Measurements from ENCODE around the gene BCL7A.

The BCL7A gene

DNA sequence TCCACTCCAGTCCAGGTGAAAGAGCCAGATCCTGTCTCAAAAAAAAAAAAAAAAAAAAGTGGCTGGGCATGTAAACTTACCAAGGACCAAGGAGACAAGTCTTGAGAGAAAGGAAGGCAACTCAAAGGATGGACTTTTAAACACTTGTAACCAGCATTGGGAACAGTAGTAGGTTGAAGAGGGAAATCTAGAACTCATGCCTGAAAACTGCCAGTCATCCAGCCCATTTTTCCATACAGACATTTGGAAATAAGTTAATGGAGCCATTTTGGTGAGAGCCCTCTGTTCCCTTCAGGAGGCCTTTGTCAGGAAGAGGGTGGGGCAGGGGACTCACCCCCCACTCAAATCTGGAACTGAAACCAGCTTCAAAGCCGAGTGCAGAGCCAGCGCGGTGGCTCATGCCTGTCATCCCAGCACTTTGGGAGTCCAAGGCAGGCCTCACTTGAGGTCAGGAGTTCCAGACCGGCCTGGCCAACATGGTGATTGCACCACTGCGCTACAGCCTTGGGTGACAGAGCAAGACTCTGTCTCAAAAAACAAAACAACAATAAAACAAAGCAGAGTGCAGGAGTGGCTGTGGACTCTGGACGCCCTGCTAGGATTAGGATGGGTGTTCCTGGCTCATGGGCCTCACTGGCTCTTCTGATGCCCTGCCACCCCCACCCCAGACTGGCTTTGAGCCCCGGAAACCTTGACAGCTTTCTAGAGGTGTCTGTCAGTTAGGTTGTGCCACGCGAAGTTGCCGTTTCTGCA is 55.2 kb downstream of the BCL7A start:
- DNase-seq (ENCODE audit: low read depth in 2 of 2), result no peak

- DNase-seq (ENCODE audit: low read depth in 2 of 2), result peak; percentile 82 to 83
These were observed 56.7 kb downstream of the BCL7A start, which contains the start of gene MLXIP for GRCh38 chr12:122078141-122079032. Gene MLXIP (plus strand): TSS chr12:122078756. CDS start chr12:122078854, 98 bp downstream.

DNA sequence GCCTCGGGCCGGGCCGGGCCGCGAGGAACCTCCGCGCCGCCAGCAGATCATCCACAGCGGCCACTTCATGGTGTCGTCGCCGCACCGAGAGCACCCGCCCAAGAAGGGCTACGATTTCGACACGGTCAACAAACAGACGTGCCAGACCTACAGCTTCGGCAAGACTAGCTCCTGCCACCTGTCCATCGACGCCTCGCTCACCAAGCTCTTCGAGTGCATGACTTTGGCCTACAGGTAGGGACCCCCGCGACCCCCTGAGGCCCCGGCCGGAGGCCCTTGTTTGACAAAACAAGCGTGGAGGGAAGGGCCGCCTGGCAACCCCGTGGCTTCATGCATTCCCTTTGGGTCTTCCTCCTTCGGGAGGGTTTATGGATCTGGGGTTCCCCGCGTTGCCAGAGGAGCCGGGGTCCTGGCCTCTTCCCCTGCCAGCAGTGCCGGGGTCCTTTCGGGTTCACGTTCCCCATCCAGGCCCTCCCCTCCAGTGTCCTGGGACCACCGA is 57.4 kb downstream of the BCL7A start:
- no peak for DNase-seq (ENCODE audit: low read depth in 2 of 2)

DNA sequence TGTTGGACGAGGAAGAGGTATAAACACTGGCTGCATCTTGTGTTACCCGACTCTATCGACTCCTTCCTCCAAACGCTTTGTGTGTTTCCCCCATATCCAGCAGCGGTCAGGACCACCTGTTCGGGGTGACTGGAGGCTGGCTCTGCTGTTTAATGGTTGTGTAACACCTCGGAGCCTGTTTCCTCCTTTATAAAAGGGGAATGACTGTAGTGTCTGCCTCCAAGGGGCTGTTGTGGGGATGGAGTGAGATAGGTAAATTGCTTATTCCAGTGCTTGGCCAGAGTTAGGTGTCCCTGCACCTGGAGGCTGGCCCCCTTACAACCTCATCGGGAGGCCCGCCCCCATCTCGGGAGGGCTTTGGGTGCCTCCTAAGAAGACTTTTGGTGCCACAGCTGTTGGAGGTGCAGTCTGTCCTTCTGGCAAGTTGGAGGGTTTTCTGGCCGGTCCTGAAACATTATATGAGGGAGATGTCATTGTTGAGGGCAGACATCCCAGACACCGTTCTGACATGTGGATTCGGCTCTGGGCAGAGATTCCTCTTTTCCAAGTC is 57.9 kb downstream of the BCL7A start:
- no peak for DNase-seq (ENCODE audit: low read depth in 2 of 2)

DNA sequence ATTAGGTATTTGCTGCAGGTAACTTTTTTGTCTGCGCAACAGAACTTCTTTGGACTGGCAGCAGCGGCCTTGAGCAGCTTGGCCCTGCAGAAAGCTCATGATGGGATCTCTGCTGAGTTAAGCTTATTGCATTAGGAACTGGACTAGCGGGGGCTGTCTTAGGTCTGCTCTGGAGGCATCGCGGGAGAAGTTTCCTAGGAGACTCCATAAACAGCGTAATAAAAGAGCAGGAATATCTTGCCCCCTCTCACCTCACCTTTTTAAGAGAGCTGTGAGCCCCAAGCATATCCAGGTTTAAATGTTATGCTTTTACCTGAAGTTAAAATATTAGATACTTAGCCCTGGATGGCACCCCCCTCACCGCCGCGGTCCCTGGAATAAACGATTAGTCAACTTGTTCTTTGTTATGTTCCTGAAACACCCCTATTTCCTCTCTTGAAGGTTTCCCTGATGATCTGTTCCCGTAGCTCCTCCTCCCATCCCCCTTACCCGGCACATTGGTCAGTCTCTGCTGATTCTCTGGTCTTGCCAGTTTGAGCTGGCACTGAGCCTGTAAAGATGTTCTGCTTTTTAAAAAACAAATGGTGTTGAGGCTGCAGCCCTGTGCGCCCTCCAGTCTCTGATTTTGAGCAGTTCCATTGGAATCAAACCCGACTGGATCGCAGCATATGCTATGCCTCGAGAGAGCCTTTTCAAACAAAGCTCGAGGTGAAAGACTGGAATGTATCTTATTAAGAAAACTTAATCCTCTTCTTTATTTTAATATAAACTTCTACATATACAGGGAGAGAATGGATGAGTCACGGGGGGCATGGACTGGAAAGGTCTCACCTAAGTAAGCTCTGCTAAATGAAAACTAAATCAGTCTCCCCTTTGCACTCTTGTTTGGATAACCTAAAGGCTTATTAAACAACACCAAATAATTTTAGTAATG is 58.7 kb downstream of the BCL7A start:
- no peak for DNase-seq (ENCODE audit: low read depth in 2 of 2)

DNA sequence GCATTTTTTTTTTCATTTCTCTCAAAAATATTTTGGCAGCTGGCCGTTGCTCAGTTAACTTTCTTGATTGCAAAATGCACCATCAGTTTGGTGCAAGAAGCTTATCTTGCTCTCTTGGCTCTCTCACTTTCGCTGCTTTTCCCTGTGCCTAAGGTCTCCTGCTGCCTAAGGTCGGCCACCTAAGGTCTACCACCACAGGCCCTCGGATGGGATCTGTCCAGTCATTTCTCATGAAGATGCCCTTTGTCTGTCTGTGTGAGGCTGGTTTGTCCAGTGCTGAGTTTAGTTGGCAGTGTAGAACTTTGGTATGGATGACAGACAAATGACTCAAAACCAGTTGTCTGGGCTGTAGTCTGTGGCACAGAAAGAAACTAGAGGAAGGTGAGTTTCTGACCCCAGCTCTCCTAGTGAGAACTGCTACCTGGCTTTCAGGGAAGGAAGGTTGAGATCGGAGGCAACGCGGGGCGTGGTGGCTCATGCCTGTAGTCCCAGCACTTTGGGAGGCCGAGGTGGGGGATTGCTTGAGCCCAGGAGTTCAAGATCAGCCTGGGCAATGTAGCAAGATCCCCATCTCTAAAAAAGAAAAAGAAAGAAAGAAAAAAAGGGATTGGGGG is 59.5 kb downstream of the BCL7A start:
- DNase-seq (ENCODE audit: low read depth in 2 of 2), result no peak

GRCh38 chr12:122081697-122082221 is 60.1 kb downstream of the BCL7A start:
- no peak for DNase-seq (ENCODE audit: low read depth in 2 of 2)

GRCh38 chr12:122082621-122083356 is 61.1 kb downstream of the BCL7A start:
- DNase-seq (ENCODE audit: low read depth in 2 of 2), result no peak

- no peak for DNase-seq (ENCODE audit: low read depth in 2 of 2)
These were observed 63.2 kb downstream of the BCL7A start for GRCh38 chr12:122084857-122085405.

GRCh38 chr12:122085591-122085990 is 63.9 kb downstream of the BCL7A start:
- no peak for DNase-seq (ENCODE audit: low read depth in 2 of 2)

DNA sequence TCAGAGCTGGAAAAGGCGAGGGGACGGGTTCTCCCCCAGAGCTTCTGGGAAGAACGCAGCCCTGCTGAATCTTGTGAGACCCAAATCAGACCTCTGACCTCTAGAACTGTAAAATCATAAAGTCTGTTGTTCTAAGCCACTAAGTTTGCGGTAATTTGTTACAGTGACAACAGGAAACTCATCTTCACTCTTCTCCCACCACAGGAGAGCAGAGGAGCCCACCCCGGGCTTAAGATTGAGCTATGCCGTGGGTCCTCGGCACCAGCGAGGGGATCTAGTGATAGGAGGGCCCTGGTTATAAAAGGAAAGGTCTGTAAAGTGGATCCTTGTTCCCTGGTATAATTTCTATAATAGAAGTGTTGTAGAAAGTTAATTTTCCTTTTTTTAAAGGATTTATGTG is 64.4 kb downstream of the BCL7A start:
- no peak for DNase-seq (ENCODE audit: low read depth in 2 of 2)

GRCh38 chr12:122086641-122087285 is 65.1 kb downstream of the BCL7A start:
- DNase-seq (ENCODE audit: low read depth in 2 of 2), result no peak

DNA sequence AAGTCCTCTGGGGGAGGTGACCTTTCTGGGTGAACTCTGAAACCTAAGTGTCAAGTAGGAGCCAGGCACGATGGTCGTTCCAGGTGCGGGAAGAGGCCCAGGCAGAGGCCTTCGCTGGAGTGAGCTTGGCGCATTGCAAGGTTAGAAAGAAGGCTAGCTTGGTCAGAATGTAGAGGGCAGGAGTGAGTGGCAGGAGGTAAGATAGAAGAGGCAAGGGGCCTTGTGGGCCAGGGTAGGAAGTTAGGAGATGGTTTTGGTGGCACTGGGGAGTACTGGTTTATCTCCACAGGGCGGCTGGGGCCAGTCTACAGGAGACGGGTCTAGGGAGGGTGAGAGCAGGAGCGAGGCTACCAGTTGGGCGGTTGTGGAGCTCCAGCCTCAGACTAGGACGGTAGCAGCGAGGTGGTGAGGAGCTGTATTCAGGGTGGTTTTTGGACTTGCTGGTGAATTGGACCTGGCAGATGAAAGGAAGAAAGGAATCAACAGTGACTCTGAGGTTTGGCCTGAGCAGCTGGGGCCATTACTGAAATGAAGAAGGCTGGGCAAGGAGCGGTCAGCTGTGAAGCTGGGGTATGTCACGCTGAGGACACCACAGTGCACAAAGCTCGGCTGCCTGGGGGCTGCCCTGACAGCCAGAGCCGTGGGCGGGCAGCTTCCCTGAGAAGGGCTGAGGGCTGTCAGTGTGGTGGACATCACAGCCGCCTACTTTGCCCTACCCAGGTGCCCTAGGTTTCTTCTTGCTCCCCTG is 65.9 kb downstream of the BCL7A start:
- DNase-seq (ENCODE audit: low read depth in 2 of 2), result no peak

DNA sequence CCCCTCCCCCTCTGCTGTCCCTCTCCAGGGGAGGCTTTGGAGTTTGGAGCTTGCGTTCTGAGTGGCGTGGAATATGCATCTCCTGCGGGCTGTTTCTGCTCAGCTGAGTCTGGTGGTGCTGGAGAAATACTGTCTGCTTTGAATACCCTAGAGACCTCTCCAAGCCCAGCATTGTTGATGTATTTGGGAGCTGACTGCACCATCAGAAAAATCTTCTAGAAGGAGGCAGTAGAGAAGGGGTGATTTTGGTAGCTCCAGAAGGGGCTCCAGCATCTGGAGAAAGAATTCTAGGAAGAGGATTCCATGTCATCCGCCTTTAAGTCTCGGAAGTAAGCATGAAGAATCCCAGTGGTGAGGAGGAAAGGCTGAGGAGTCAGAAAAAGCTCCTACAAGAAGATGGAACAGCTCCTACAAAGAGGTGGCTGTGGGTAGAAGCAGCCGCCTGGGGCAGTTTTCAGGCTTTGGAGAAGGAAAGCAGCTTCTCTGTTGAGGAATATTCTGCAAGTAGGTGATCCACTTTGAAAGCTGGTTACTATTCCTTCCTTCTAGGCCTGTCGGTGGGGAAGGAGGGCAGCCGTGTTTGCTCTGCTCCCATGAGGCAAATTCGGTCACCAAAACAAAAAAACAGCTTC is 66.6 kb downstream of the BCL7A start:
- no peak for DNase-seq (ENCODE audit: low read depth in 2 of 2)

GRCh38 chr12:122089077-122089476 is 67.4 kb downstream of the BCL7A start:
- DNase-seq (ENCODE audit: low read depth in 2 of 2), result no peak

- no peak for DNase-seq (ENCODE audit: low read depth in 2 of 2)
These were observed 69.3 kb downstream of the BCL7A start for GRCh38 chr12:122090759-122091515.

Measured in stimulated activated CD8-positive, alpha-beta memory T cell treated with anti-CD3 and anti-CD28 coated beads, Interleukin-2, amount 100 ng/mL, for 1 hour (primary cell).